ENCODE results near the gene PLA2G4B. TPM values are rescaled to one million over a fixed set of nuclear protein-coding genes. Genes with fewer than 3 reads are reported as not detected.

The PLA2G4B gene
- total and polyA plus RNA-seq, 2 of the 8 experiments (the other 6 are each of a cell fraction or from before 2014, with no cell fraction given), result 4.2 to 9.2 TPM

DNA sequence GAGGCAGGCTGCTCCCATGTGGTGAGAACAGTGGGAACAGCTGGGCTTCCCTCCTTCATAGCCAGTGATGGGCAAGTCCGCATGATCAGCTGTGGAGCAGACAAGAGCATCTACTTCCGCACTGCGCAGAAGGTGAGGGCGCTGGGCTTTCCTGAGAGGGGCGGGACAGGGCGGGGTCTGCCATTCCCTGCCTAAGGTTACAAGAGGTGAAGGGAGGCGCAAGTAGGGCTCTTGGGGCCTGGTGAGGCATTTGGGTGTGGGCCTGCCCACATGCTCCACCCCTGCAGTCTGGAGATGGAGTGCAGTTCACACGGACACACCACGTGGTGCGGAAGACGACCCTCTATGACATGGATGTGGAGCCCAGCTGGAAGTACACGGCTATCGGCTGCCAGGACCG lies 21.3 kb upstream of the PLA2G4B start:
- H3K4ac ChIP-seq (replicated peaks; ENCODE audit: insufficient read length, low read depth, low read length), result no peak overlapping the region
- no peak overlapping the region for H2BK5ac ChIP-seq (ENCODE audit: low read depth, low read length)
- H3K4me1 ChIP-seq (replicated peaks in 1 of 4; ENCODE audit: control insufficient read depth in 3 of 4, insufficient read depth in 4 of 4, low read length in 3 of 4), result no peaks in the 10 kb centered on the region
- H2BK120ac ChIP-seq (replicated peaks; ENCODE audit: low read depth, low read length), result no peak overlapping the region
- no peak overlapping the region for H4K5ac ChIP-seq (ENCODE audit: insufficient read length, low read depth, low read length)
- H3K27ac ChIP-seq (ENCODE audit: low read depth, low read length), result no peak overlapping the region
- WGBS, 2 experiments (ENCODE audit: extremely low coverage in 1 of 2, insufficient coverage in 1 of 2, insufficient read length in 1 of 2, insufficient replicate concordance in 2 of 2, low coverage in 1 of 2, low lambda C conversion rate in 2 of 2, missing lambda C conversion rate in 1 of 2), result 97% methylated on average over 14 of the region's 14 CpGs; no CpG with 5 or more reads in 1 of the 2 experiments
- H3K23ac ChIP-seq (ENCODE audit: insufficient read length), result no peak overlapping the region
- no peak overlapping the region for H3K4me3 ChIP-seq (ENCODE audit: extremely low read depth in 1 of 4, insufficient read depth in 2 of 4, low read depth in 3 of 4, low read length in 4 of 4)
- H3K79me1 ChIP-seq (ENCODE audit: low read depth, low read length), result no peaks in the 10 kb centered on the region
- H3K56ac ChIP-seq (replicated peaks; ENCODE audit: insufficient read length, low read depth, low read length), result no peak overlapping the region
- ChIA-PET POLR2A (ENCODE audit: partially characterized antibody) (no interaction called here), CTCF (ENCODE audit: partially characterized antibody) (interaction anchor here (1.0 to 2.8 kb wide), 3 partner anchors 17 to 44 kb away, joined by 3 to 14 read pairs (median 3); partner anchors contain the start of gene MAPKBP1)
- H3K23me2 ChIP-seq (ENCODE audit: low read depth, low read length), result no peaks in the 10 kb centered on the region
- H4K20me1 ChIP-seq (replicated peaks in 1 of 2; ENCODE audit: control insufficient read depth in 1 of 2, insufficient read depth in 2 of 2, low read length in 2 of 2), result peaks cover 0 to 3% of the 10 kb centered on the region in 2 experiments
- no peaks in the 10 kb centered on the region for H3K27me3 ChIP-seq (replicated peaks in 1 of 4; ENCODE audit: control insufficient read depth in 3 of 4, extremely low read depth in 1 of 4, insufficient read depth in 3 of 4, low read length in 3 of 4)
- TF ChIP-seq BACH1 (IDR thresholded peaks at IDR 0.05; ENCODE audit: low read length) (no peak), TAF1 (IDR thresholded peaks at IDR 0.05; ENCODE audit: low read depth, low read length) (no peak), JUND (IDR thresholded peaks at IDR 0.05; ENCODE audit: low read length) (no peak), ATF2 (IDR thresholded peaks at IDR 0.05; ENCODE audit: low read length) (no peak), TCF12 (IDR thresholded peaks at IDR 0.05; ENCODE audit: low read depth, low read length) (no peak), SUZ12 (IDR thresholded peaks at IDR 0.05; ENCODE audit: low read length) (no peak), MAFK (IDR thresholded peaks at IDR 0.05; ENCODE audit: low read depth, low read length) (no peak), SIRT6 (IDR thresholded peaks at IDR 0.05; ENCODE audit: low read length) (no peak), BCL11A (IDR thresholded peaks at IDR 0.05; ENCODE audit: low read depth in 2 of 2, low read length in 2 of 2) (no peak)
- no peak for FAIRE-seq
- no peak overlapping the region for H2BK12ac ChIP-seq (ENCODE audit: low read depth, low read length)
- no peak overlapping the region for H3K9ac ChIP-seq (replicated peaks in 1 of 4; ENCODE audit: extremely low read depth in 1 of 4, low read depth in 3 of 4, low read length in 3 of 4)
- no peak overlapping the region for H2BK20ac ChIP-seq (ENCODE audit: low read length)
- H2AFZ ChIP-seq (ENCODE audit: low read length), result no peak overlapping the region
- H3K14ac ChIP-seq (ENCODE audit: insufficient read length), result no peak overlapping the region
- DNase-seq (ENCODE audit: low read depth in 1 of 2, low spot score in 2 of 2), result no peak
- peaks cover 0 to 3% (median under 1%) of the 10 kb centered on the region in 4 experiments; a peak in 3 of 8 replicates for H3K36me3 ChIP-seq (ENCODE audit: control insufficient read depth in 2 of 4, insufficient read depth in 4 of 4, low read length in 3 of 4)
- no peaks in the 10 kb centered on the region for H3K79me2 ChIP-seq (ENCODE audit: control insufficient read depth in 1 of 2, insufficient read depth in 2 of 2, low read length in 2 of 2)
- no peak overlapping the region for H2BK15ac ChIP-seq (ENCODE audit: low read length)
- no peak overlapping the region for H2AK5ac ChIP-seq (ENCODE audit: low read depth, low read length)
- no peak overlapping the region for H3K4me2 ChIP-seq (ENCODE audit: insufficient read depth in 1 of 2, low read depth in 2 of 2, low read length in 2 of 2)
- H4K91ac ChIP-seq (replicated peaks; ENCODE audit: insufficient read length, low read length), result no peak overlapping the region
- H3K18ac ChIP-seq (ENCODE audit: extremely low read depth, low read length), result no peak overlapping the region
- no peaks in the 10 kb centered on the region for H3K9me3 ChIP-seq (ENCODE audit: insufficient read depth in 2 of 2, low read depth in 1 of 2, low read length in 1 of 2)
- no peak overlapping the region for H4K8ac ChIP-seq (ENCODE audit: extremely low read depth, insufficient read depth, low read length)
